Stimulated activated CD4-positive, alpha-beta T cell treated with anti-CD3 and anti-CD28 coated beads, TNF-alpha, amount 100 ng/mL, for 48 hours (primary cell): ENCODE data around the gene B4GAT1.

Experiments used
- DNase-seq, 3 donors: peaks; one replicate each; pipeline ENCODE4 v3.0.0-alpha.2; 2020; ENCODE audit warnings: low read depth in 3 of 3

B4GAT1 gene

GRCh38 chr11:66309475-66309874 is 38.0 kb downstream of the B4GAT1 start:
- DNase-seq: no peak

DNA sequence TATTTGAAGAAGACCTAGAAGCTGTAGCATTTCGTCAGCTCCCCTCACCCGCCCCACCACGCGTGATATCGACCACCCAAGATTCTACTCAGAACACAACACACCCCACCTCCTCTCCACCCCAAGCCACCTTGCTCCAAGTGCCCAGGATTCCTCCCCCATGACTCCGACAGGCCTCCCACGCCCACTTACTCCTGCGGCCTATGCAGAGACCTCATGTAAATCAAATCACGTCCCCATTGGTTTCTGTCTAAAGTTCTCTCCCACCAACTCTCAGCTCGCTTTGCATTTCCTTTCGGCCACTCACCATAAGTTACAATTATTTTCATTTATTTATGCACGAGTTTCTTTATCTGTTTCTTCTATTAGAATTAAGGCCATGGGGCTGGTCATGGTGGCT is 44.8 kb downstream of the B4GAT1 start:
- no peak for DNase-seq

DNA sequence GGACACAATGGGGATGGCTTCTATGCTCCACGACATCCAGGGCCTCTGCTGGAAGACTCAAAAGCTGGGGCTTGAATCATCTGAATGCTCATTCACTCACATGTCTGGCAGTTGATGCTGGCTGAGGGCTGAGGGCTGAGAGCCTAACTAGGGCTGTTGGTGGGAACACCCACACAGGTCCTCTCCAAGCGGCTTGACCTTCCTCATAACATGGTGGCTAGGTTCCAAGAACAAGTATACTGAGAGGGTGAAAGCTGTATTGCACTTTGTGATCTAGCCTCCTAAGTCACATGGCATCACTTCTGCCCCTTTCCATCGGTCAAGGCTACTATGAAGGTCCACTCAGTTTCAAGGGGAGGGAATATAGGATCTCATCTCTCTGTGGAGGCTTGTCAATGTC is 48.2 kb downstream of the B4GAT1 start:
- DNase-seq: no peak

- DNase-seq: no peak
These were observed 49.8 kb downstream of the B4GAT1 start for GRCh38 chr11:66297610-66298009.
